ENCODE measurements around the gene GPC6.

The GPC6 gene

DNA sequence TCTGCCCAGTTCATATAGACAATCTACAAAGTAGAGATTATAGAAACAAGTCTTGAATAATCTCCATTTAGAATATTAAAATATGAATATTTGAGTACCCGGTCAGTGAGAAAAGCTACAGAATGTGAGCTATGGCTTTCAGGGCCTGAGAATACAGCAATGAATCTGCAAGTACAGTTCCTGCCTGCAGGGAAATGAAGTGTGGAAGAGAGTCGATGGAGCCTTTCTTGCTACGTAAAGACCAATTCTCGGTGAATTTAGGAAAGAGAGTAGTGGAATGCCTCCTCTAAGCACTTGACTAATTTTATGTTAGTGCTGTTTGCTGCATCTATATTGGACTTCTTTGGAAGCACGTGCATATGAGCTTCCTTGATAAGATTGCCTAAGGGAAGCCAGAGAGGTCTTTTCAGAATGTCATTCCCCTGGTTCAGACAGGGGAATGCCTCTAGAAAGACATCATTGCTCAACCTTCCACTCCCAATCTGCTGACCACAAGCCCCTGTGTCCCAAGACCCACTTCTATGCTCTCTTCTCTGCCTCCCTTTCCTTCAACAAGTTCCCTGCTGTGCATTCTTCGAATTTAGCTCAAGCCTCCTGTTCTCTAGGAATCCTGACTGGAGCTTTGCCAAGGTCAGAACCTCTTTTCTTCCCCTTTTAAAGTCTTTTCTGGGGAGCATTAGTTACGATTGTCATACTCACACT is 41.9 kb downstream of the GPC6 start:
- DNase-seq (ENCODE audit: low read depth in 2 of 2), result no peak

DNA sequence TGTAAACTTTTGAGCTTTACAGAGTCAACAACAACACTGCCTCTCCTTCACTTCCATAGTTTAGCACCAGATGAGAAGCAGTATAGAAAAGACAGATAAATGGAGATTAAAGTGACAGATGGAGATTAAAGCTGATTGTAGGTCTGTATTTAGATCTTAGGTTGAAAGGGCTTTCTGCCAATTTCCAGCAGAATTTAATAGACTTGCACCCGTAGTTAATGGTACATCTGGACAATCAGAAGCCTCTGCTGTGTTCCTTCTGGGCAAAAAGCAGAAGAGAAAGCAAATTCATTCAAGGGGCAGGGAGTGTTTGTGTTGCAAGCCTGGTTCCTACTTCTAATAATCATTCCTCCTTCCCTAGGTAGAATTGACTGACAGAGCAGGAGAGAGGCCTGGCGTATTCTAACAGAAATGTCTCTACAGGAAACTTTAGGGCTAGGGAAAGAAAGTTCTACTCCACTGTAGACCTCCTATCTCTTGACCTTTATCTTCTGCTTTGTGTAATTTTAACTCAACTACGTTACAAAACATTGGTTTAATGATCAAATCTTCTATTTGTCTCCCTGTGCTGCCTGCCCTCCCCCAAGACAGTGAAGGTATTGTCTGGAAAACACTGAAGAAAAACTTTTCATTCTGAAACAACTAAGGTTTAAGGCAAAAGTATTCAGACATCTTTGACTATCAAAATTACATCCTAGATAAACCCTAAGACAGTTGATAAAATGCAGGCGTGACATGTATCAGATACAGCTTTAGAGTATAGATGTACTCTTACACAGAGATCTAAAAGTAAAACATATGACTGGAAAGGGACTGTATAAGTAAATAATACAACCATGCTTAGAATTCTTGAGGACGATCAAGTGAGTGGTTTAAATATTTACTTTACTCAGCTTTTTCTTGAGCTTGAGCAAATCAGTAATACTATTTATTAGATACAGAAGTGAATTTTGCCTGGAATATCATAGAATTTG is 44.4 kb downstream of the GPC6 start:
- DNase-seq (ENCODE audit: low read depth in 2 of 2), result no peak

DNA sequence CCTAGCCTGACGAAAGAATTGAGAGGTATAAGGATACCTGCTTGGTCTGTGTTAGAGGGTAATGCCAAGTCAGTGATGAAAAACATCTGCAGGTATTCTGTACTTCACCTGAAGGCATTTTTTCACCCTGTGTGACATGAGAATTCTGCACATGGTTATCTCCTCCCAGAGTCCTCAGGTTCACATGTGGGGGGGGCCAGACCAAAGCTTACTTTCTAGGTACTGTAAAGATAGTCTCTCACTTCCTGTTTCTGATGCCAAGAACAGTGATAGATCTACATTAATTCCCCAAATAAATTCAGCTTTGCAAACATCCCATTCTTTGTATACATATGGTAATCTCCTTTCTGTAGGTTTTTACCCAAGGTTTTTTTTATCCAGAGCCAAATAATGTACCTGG is 53.4 kb downstream of the GPC6 start:
- no peak for DNase-seq (ENCODE audit: low read depth in 2 of 2)

DNA sequence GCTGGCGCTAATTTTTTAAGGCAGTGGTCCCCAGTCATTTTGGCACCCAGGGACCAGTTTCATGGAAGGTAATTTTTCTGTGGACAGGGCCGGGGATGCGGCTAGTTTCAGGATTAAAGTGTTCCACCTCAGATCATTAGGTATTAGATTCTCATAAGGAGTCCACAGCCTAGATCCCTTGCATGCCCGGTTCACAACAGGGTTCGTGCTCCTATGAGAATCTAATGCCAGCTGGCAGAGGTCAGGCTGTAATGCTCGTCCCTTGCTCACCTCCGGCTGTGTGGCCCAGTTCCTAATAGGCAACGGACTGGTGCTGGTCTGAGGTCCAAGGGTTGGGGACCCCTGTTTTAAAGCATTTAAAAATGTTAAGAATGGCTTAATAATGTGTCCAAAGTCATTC is 54.1 kb downstream of the GPC6 start:
- DNase-seq (ENCODE audit: low read depth in 2 of 2), result no peak

DNA sequence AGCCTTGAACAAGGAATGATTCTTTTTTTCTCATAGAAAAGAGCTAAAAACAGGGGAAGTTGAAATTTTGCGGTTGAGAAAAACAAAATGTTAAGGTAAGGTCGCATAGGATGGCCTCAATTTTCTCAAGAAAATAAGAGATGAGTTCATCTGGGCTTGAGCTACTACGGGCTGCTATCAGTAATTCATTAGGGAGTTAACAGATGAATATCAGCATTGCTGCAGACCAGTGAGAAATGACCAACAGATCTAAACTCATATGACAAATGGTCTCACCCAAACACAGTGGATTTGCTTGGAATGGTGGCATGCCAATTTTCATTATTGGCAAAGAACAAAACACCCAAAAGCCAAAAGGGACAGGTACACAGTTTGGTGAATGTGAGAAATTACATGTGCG is 56.6 kb downstream of the GPC6 start:
- no peak for DNase-seq (ENCODE audit: low read depth in 2 of 2)

DNA sequence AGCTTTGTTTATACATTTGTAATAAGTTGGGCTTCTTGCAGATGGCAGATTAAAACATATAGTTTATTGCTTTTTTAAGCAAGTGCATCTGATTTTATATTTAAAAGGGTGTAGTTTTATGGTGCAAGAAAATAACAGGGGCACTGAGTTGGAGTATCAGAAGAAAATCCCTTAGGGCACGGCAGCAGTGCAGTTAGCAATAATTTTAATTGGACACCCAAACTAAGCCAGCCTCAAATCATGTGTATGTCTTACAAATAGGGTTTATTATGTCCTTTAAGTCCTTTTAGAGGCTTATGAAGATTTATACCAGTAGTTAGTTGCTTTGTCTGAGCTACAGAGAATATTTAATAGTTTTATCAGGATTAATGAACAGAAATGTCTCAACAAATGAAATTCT is 57.5 kb downstream of the GPC6 start:
- DNase-seq (ENCODE audit: low read depth in 2 of 2), result no peak

DNA sequence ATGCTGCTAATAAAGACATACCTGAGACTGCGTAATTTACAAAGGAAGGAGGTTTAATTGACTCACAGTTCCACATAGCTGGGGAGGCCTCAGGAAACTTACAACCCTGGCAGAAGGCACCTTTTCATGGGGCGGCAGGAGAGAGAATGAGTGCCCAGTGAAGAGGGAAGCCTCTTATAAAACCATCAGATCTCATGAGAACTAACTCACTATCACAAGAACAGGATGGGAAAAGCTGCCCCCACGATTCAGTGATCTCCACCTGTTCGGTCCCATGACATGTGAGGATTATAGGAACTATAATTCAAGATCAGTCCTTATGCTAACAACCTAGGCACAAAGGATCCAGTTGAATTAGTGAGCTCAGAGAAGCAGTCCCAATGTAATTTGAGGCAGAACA is 59.4 kb downstream of the GPC6 start:
- DNase-seq (ENCODE audit: low read depth in 2 of 2), result no peak

DNA sequence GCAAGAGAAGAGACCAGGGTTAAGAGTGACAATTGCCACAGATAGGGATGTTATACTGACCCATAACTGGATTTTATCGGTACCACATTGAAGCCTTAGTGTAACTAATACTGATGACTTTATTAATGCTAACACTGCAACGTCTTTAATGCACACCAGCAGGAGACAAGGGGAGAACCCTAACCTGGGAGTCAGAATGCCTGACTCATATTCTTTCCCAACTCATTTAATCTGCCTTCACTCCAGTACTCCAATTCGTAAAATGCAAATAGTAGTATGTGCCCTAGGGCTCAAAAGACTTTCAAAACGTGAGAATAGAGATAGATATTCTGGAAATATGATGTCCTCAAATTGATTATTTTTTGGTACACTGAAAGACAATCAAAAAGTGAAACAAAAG is 62.4 kb downstream of the GPC6 start:
- no peak for DNase-seq (ENCODE audit: low read depth in 2 of 2)

DNA sequence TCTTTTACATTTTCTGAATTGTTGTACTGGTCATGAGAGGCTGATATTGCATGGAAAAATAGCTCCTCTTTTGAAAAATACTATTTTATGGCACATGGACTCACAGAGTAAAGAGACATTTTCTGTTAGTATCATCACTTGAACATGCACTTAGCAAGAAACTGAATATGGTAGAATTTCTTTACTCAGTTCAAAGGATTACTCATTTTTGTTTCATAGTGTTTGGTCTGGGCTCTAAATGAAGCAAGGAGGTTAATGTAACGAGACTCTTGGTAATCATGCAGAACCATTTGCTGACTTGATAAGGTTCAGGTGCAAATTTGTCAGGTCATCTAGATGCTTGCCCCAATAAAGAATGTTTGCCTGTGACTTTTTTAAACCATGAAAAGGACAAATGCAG is 63.2 kb downstream of the GPC6 start:
- no peak for DNase-seq (ENCODE audit: low read depth in 2 of 2)

DNA sequence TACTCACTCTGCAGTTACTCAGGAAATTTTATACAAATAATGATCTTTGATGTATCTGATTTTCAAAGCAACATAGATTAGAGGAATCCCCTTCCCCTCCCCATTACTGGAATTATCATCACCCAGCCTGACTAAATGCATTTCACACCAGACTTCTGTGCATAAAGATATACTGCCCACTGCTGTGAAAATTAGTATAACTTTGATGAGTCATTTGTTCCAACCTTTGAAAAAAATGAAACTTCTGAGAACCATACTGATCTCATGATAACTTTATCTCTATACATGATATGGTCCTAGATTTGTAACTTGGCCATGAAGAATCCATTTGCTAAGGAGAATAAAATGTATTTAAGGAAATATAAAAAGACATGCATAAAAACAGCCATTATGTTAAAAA is 63.9 kb downstream of the GPC6 start:
- DNase-seq (ENCODE audit: low read depth in 2 of 2), result no peak

DNA sequence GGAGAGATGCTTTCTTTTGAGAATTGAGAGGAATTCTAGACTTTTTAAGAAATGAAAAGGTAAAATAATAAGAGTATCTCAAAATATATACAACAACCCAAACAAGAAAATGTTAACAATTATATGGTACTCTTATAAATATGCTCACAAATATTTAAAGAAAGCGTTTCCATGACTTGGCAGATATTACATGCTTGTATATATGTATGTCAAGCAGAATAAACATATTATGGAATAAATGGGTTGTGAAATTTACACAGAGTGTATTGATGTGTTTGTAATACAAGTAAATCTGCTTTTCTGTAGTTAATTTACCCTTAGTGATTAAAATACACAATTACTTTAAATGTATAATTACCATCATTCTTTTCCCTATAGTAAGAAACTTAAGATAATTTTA is 65.8 kb downstream of the GPC6 start:
- no peak for DNase-seq (ENCODE audit: low read depth in 2 of 2)

DNA sequence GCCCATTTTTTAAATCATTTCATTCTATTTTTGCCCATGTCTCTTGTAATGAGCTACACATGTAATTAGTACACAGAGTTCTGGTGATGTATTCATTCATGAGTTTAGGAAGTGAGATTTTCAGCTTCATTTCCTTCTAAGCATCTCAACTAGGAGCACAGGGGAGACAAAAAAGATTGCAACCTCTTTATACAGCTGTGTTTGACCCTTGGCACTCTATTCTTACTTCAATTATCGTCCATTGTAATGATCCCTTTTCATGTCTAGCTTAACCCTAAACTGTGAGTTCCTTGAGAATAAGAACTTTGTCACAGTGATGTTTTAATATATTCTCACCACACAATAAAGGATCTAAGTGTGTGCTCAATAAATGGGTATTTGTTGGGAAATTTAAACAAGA is 67.1 kb downstream of the GPC6 start:
- DNase-seq (ENCODE audit: low read depth in 2 of 2), result no peak

DNA sequence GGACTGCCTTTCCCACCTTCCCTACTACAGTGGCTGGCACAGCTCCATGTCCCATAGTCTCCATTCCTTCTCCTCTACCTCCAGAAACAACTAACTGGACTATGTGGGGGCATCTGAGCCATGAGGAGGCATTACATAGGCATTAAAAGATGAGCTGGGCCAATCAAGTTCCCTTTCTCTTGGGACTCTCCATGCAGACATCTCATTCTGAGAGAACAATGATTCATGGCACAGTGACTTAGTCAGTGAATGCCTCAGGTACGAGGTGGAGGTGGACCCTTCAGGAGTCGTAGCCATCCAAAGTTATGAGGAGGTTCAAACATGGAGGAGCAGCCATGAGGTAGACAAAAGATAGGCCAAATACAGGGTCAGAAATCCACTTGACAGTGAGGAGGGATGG is 70.0 kb downstream of the GPC6 start:
- DNase-seq (ENCODE audit: low read depth in 2 of 2), result no peak

DNA sequence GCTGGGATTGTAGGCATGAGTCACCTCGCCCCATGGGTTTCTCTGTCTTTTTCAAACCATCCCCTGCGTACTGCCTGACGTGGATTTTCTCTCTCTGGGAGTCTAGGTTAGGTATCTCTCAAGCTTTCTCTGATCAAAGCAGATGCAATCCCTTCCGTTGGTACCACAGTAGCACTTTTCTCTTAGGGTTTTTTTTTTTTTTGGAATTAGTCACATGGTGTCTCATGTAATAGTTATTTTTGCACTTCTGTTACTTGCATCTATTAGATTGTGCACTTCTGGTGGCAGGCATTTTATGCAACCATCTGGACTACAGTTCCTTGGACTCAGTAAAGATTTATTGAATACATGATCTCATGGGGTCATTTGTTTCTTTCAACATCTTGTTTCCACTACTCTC is 72.1 kb downstream of the GPC6 start:
- DNase-seq (ENCODE audit: low read depth in 2 of 2), result no peak

DNA sequence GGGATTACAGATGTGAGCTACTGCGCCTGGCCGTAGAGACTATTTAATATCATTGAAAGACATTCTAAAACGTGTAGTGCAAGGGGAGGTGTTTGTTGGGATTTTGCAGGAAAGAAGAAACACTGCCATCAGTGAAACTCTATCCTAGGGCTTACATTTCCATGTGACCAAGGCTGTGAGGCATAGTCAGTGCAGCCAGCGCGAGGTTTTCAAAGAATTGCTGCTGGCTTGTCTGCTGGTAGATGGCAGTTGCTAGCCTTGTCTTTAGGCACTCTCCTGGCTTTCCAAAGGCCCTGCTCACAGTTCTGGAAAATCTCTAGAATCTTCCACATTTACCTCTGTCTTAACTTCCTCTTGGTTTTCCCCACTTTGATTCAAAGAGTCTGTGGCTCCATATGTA is 77.5 kb downstream of the GPC6 start:
- DNase-seq (ENCODE audit: low read depth in 2 of 2), result no peak

DNA sequence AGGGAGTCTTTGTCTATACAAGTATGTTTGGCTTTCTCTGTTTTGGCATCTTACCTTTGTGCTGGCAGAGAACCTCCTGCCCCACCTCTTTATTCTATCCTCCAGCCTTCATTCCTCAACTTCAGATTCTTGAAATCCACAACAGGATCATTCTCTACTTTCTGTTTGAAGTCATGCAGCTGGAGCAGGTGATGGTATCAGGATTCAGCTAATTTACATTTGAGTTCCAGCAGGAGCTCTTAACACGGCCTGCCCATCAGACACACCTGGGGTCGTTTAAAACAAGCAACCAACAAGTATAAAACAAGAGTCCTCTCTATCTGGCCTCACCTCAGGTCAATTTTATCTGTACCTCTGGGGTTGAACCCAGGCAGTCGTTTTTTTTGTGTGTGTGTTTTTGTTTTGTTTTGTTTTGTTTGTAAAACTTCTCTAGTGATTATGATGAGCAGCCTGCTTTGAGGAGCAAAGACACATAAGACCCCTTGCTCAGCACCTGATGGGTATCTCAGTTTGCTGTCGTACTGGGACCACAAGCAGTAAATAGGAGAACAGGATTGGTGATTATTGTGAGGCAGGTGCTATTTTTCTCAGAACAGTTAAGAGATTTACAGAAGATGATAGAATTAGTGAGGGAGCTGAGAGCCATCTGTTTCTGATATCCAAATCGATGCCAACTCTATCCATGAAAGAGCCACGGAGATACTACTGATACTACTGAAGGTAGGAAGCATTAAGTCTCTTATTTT is 78.4 kb downstream of the GPC6 start:
- no peak for DNase-seq (ENCODE audit: low read depth in 2 of 2)

DNA sequence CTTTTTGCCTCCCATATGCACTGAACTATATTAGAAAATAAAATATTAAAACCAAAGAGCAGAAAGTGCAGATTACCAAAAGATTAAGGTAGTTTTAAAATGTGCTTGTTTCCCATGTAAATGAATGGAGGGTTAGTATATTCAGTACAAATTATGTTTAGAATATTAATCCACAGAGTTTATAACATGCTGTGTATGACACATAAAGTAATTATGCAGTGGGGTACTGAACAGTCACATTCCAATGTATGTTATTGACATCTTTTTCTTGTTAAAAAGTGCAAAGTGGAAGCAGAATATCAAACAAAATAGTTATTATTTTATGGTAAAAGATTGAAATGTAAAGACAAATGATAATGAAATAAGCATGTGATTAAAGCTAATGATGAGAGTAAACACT is 79.3 kb downstream of the GPC6 start:
- no peak for DNase-seq (ENCODE audit: low read depth in 2 of 2)

DNA sequence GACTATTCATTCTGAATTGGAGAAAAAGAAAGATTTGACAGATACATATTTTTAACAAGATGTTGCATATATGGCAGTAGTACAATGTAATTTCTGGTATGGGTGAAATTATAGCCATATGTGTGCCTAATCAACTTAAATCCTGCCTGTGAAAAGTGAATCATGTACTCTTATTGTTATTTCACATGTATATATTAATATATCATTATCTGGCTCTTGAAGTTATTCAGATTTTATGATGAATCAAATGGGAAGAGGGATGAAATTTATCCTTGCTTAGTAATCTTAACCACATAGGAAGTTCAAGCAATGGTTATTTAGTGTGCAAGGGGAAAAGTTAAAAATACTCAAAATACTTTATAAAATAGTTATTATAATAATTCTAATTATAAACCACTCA is 80.5 kb downstream of the GPC6 start:
- DNase-seq (ENCODE audit: low read depth in 2 of 2), result no peak

DNA sequence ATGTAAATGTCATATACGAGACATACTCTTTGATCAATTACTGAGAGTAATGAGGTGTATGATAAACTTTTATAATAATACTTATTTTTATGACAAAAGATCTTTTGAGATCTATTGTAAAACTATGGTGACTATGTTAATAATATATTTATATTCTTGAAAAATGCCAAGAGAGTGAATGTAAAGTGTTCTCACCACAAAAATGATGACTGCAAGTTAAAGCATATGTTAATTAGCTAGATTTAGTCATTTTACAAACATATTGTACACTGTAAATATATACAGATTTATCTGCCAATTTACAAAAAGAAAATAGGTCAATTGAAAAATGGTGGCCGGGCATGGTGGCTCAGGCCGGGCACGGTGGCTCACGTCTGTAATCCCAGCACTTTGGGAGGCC is 81.0 kb downstream of the GPC6 start:
- DNase-seq (ENCODE audit: low read depth in 2 of 2), result no peak

DNA sequence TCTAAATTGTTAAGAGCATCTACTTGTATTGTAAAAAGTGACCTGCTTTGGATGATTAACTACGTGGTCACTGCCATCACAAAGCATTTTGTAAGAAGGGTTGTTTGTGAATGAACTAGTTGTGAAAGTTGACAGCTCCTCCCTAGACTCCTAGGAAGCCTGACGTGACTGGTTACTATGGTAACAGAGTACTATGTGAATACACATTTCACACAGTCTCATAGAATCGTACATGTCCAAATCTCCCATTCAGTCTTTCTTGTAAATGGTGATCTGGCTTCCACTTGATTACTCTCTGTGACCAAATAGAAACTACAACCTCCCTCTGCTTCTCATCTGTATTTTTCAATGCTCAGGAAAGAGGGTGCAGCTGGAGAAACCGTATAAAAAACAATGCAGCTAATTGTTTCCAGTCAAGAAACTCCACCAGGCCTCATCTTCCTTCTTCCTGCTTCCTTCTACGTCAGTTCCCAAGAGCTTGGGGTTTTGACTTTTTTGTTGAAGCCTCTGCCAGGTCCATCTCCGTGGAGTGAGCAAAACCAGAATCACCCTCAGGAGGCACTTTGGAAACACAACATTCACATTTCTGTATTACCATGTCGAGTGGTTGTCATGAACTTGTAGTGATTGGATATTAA is 83.4 kb downstream of the GPC6 start:
- no peak for DNase-seq (ENCODE audit: low read depth in 2 of 2)

DNA sequence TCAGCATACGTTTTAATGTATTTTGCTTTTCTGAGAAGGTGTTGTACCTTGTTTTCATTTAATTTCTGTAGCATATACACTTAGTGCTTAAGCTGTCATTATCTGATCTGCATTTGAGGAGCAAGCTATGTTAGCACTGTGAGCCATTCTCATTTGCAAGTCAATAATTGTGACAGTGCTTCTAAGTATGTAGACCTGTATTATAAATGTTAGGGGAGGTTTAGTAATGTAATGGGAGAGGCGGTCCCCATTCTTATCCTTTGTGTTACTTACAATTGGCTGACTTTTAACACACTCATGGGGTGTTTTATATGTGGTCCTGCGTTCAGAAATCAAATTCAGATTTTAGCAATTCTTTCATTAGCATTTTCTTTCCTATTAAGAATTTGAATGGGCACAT is 90.2 kb downstream of the GPC6 start:
- no peak for DNase-seq (ENCODE audit: low read depth in 2 of 2)
